SK-N-MC (cell line): ENCODE measurements around the gene DHDH.

ENCODE experiments used
- DNase-seq: peaks from one replicate; pipeline ENCODE4 v3.0.0-alpha.2; 2011; ENCODE audit warnings: low read depth, low spot score
- H3K27ac ChIP-seq: fragments of 200-600 bp; sonication (generic); 2 replicates; pipeline ENCODE4 v1.5.1; 2016; ENCODE audit warnings: mixed run types
- H3K36me3 ChIP-seq: fragments of 200-600 bp; sonication (generic); 2 replicates; pipeline ENCODE4 v1.6.1; 2017; ENCODE audit warnings: antibody characterized with exemption, low read length, mixed read lengths; ENCODE audit not compliant: insufficient read depth
- H3K4me3 ChIP-seq: fragments of 200-600 bp; sonication (generic); 2 replicates; pipeline ENCODE4 v1.5.1; 2016
- H3K9ac ChIP-seq: fragments of 200-600 bp; sonication (generic); 2 replicates; pipeline ENCODE4 v1.8.0; 2017; ENCODE audit warnings: mixed run types, mixed read lengths; ENCODE audit not compliant: insufficient read length
- H3K9me3 ChIP-seq: fragments of 200-600 bp; sonication (generic); 2 replicates; pipeline ENCODE4 v1.6.1; 2017; ENCODE audit warnings: low read depth, mild to moderate bottlenecking, antibody characterized with exemption, low read length, moderate library complexity, mixed read lengths
- EZH2 ChIP-seq: fragments of 200-600 bp; sonication (generic); IDR thresholded peaks from one replicate; pipeline ENCODE4 v1.6.1; 2017; ENCODE audit warnings: antibody characterized with exemption
- FOXP2 ChIP-seq: optimal IDR thresholded peaks from 2 replicates; pipeline ENCODE3; 2011; ENCODE audit warnings: mild to moderate bottlenecking, moderate library complexity; ENCODE audit not compliant: insufficient read depth; ENCODE audit errors: extremely low read length, control extremely low read depth
- POLR2AphosphoS5 ChIP-seq: IDR thresholded peaks from 2 replicates; pipeline ENCODE4 v1.6.1; 2012; ENCODE audit warnings: mild to moderate bottlenecking, low read depth, low read length, borderline replicate concordance

DHDH gene

DNA sequence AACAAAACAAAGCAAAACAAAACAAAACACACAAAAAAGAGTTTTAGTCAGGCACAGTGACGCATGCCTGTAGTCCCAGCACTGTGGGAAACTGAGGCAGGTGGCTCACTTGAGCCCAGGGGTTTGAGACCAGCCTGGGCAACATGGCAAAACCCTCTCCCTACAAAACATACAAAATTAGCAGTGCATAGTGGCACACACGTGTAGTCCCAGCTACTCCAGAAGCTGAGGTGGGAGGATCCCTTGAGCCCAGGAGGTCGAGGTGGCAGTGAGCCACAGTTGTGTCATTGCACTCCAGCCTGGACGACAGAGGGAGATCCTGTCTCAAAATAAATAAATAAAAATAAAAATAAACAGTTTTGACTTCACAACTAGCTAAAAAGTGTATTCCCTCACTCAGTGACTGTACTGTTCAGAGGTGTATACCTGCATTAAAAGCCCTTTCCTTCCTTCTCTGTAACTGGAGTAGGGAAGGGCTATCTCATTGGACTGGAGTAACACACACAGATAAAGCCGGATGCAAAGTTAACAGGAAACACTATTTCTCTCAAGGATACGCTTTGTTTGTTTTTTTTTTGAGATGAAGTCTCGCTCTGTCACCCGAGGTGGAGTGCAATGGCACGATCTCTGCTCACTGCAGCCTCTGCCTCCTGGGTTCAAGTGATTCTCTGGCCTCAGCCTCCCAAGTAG, 17.5 kb downstream of the DHDH start:
- no peak overlapping the region for H3K9ac ChIP-seq
- H3K9me3 ChIP-seq, result no peaks in the 10 kb centered on the region
- H3K4me3 ChIP-seq, result no peak overlapping the region
- no peak for DNase-seq
- no peaks in the 10 kb centered on the region for H3K36me3 ChIP-seq
- no peak for TF ChIP-seq FOXP2
- TF ChIP-seq POLR2AphosphoS5, result no peak
- no peak for TF ChIP-seq EZH2
- no peak overlapping the region for H3K27ac ChIP-seq

DNA sequence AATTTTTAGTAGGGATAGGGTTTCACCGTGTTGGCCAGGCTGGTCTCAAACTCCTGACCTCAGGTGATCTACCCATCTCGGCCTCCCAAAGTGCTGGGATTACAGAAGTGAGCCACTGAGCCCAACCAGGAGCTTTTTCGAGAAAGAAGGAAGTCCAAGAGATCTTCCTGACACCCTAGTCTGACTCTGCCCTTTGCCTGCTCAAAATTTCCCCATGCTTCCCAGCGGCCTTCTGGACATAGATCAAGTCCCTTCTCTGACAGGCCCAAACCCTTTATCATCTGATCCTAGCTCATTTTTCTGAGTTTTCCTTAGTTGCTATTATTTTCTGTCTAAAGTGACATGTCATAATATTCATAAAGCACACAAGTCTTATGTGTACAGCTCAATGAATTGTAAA, 19.6 kb downstream of the DHDH start:
- Histone ChIP-seq H3K9me3 (no peaks in the 10 kb centered on the region), H3K36me3 (no peaks in the 10 kb centered on the region), H3K4me3 (no peak overlapping the region), H3K9ac (no peak overlapping the region), H3K27ac (no peak overlapping the region)
- no peak for DNase-seq
- TF ChIP-seq POLR2AphosphoS5 (no peak), FOXP2 (no peak), EZH2 (no peak)

DNA sequence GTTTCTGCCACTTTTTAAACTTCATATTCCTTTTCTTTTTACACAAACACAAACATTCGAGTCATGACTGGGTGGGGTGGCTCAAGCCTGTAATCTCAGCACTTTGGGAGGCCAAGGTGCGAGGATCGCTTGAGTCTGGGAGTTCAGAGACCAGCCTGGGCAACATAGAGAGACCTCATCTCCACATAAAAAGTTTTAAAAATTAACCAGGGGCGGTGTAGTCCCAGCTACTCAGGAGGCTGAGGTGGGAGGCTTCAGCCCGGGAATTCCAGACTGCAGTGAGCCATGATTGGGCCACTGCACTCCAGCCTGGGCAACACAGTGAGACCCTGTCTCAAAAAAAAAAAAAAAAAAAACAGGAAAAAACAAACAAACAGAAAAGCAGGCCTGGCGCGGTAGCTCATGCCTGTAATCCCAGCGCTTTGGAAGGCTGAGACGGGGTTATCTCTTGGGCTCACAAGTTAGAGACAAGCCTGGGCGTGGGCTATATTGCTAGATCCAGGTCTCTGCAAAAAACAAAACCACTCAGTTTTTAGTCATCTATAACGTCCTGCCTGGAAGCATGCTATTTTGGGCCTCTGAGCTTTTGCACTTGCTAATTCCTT, 20.6 kb downstream of the DHDH start:
- Histone ChIP-seq H3K36me3 (no peaks in the 10 kb centered on the region), H3K9me3 (no peaks in the 10 kb centered on the region), H3K9ac (no peak overlapping the region), H3K4me3 (peak overlapping the region; percentile 82), H3K27ac (peak overlapping the region; percentile 67)
- DNase-seq, result no peak
- TF ChIP-seq FOXP2 (no peak), EZH2 (no peak), POLR2AphosphoS5 (no peak)

DNA sequence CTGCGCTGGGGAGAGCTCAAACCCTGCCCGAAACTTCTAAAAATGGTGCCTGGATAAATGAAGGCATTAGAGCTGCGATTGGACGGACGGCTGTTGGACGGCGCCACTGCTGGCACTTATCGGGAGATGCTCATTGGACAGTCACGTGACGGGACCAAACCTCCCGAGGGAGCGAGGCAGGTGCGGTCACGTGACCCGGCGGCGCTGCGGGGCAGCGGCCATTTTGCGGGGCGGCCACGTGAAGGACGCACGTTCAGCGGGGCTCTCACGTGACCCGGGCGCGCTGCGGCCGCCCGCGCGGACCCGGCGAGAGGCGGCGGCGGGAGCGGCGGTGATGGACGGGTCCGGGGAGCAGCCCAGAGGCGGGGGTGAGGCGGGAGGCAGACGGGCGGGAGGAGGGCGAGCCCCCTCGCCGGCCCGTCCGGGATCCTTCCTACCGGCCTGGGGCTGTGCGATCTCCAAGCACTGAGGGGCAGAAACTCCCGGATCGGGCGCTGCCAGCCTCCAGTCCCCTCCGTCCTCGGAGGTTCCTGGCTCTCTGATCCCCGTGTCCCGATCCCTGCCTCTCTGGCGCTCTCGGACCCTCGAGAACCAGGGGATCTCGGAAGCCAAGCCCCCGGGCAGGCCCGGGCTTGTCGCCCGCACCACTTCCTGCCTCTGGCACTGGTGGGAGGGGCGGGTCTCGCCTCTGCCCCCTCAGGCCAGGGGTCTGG, 21.3 kb downstream of the DHDH start, which contains the start of gene BAX:
Gene BAX (plus strand): TSS at position 281 of the 713 bp plus-strand sequence. CDS start 54 bp downstream, at position 335.
- no peaks in the 10 kb centered on the region for H3K36me3 ChIP-seq
- peak within 1 kb of the TSS; percentile 67 for H3K27ac ChIP-seq
- no peaks in the 10 kb centered on the region for H3K9me3 ChIP-seq
- DNase-seq, result no peak
- H3K9ac ChIP-seq, result peak within 1 kb of the TSS; percentile 76
- peak; percentile 76 for TF ChIP-seq FOXP2
- TF ChIP-seq POLR2AphosphoS5, result peak; percentile 69
- TF ChIP-seq EZH2, result no peak
- peak within 1 kb of the TSS; percentile 82 for H3K4me3 ChIP-seq

DNA sequence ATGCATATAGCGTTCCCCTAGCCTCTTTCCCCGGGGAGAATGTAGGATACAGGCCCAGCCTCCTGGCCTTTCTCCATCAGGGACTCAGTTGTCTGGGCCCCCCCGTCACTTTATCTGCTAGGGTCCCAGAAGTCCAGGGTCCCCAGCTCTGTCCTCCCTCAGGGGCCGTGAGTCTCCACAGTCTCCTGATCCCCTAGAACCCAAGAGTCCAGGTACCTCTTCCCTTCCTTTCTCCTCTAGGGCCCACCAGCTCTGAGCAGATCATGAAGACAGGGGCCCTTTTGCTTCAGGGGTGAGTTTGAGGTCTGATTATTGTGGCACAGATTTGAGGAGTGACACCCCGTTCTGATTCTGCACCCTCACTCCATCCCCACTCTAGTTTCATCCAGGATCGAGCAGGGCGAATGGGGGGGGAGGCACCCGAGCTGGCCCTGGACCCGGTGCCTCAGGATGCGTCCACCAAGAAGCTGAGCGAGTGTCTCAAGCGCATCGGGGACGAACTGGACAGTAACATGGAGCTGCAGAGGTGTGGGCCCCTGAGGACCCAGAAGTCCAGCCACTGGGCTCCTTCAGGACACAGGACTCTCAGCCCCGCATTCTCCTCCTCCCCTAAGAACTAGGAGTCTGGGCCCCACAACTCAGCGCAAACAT, 21.9 kb downstream of the DHDH start:
- Histone ChIP-seq H3K9ac (peak overlapping the region; percentile 76), H3K4me3 (peak overlapping the region; percentile 82), H3K27ac (no peak overlapping the region), H3K9me3 (no peaks in the 10 kb centered on the region), H3K36me3 (no peaks in the 10 kb centered on the region)
- TF ChIP-seq EZH2 (no peak), FOXP2 (no peak), POLR2AphosphoS5 (no peak)
- DNase-seq, result no peak

DNA sequence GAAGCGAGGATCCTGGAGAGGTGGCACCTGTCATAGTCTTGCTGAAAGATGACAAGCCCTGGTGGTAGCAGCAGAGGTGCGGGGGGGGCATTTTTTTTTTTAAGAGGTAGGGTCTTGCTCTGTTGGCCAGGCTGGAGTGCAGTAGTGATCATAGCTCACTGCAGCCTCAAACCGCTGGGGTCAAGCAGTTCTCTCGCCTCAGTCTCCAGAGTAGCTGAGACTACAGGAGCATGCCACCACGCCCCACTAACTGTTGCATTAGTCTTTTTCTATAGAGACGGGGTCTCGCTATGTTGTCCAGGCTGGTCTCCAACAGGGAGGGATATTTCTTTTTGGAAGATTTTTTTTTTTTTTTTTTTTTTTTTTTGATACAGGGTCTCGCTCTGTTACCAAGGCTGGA, 24.5 kb downstream of the DHDH start:
- no peak overlapping the region for H3K27ac ChIP-seq
- no peak overlapping the region for H3K9ac ChIP-seq
- H3K4me3 ChIP-seq, result no peak overlapping the region
- no peak for DNase-seq
- TF ChIP-seq POLR2AphosphoS5 (no peak), FOXP2 (no peak), EZH2 (no peak)
- H3K9me3 ChIP-seq, result no peaks in the 10 kb centered on the region
- H3K36me3 ChIP-seq, result no peaks in the 10 kb centered on the region

DNA sequence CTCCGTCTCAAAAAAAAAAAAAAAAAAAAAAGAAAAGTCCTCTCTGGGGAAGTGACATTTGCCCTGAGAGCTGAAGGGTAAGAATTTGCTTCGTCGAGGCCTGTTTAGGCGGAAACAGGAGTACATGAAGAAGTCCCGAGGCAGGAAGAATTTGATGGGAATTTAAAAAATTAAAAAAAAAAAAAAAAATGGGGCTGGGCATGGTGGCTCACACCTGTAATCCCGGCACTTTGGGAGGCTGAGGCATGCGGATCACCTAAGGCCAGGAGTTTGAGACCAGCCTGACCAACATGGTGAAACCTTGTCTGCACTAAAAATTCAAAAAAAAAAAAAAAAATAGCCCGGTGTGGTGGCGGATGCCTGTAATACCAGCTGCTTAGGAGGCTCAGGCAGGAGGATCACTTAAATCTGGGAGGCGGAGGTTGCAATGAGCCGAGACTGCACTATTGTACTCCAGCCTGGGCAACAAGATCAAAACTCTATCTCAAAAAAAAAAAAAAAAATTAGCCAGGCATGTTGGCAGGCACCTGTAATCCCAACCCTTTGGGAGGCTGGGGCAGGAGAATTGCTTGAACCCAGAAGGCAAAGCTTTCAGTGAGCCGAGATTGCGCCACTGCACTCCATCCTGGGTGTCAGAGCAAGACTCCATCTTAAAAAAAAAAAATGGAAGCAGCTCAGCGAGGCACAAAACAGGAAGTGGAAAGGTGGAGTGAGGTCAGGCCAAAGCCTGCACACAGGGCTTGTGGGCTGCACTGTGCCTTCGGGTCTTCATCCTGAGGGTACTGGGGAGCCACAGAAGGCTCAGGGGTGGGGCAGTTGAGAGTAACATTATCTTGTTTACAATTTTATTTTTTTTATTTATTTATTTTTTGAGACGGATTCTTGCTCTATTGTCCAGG, 26.1 kb downstream of the DHDH start:
- Histone ChIP-seq H3K27ac (no peak overlapping the region), H3K36me3 (no peaks in the 10 kb centered on the region), H3K4me3 (no peak overlapping the region), H3K9me3 (no peaks in the 10 kb centered on the region), H3K9ac (no peak overlapping the region)
- TF ChIP-seq FOXP2 (no peak), POLR2AphosphoS5 (no peak)
- no peak for DNase-seq
